Breast epithelium (tissue), 3 donors: ENCODE results near the gene ADCY7.

ENCODE experiments used
- CTCF ChIP-seq, 3 donors: fragments of 450-650 bp; IDR thresholded peaks; one replicate each; pipeline ENCODE4 v1.5.1; 2016 to 2017; ENCODE audit warnings: antibody characterized with exemption in 3 of 3, mild to moderate bottlenecking in 3 of 3, moderate library complexity in 3 of 3
- POLR2AphosphoS5 ChIP-seq, 3 donors: sonication (generic); formaldehyde crosslinking; IDR thresholded peaks; one replicate each; pipeline ENCODE4 v1.6.1; 2017; ENCODE audit warnings: antibody characterized with exemption in 3 of 3

GRCh38 chr16:50269769-50270509 is 3.6 kb downstream of the ADCY7 start:
- no peak for TF ChIP-seq CTCF (IDR thresholded peaks at IDR 0.05)
- TF ChIP-seq POLR2AphosphoS5 (IDR thresholded peaks at IDR 0.05) = no peak
